Measurements from ENCODE around the gene MRS2. TPM values are rescaled to one million over a fixed set of nuclear protein-coding genes. Genes with fewer than 3 reads are reported as not detected.
A peak's percentile ranks its signal among the peaks of the same experiment; 100 is the strongest.

MRS2 gene
- polyA plus RNA-seq, 1 of the 3 experiments (the other 2 are of a cell fraction) = 9.4 TPM

DNA sequence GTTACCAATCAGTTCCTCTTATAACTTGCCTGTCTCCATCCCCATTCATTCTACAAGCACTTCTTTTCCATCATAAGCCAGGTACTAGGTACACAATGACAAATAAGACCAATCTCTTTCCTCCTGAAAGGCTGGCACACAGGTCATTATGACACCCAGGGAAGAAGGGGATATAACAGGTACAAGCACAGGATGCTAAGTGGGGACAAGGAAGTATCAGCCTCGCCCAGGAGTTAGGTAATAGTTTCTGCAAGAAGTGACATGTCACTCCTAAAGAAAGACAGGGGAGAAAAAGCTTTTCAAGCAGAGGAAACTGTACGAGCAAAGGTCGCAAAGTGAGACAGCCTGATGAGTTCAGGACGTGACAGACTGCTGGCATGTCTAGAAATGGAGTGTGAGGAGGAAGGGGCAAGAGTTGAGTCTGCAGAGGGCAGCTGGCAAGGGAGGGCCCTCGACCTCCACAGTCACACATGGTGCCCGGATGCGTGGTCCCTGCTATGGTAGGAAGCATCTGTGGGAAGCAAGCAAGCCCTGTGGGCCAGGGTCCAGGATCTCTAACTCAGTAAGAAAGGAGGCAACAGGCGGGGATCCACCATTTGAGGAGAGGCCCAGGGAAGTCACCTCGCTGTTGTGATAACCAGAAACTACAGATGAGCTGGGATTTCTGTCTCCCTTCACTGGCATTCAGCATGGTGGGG lies 46.2 kb downstream of the MRS2 start:
- no peaks in the 10 kb centered on the region for H3F3A ChIP-seq (replicated peaks; ENCODE audit: insufficient read depth)
- 48% methylated on average over 8 of the region's 9 CpGs for WGBS (ENCODE audit: low lambda C conversion rate)
- DNase-seq = no peak
- H3K4me2 ChIP-seq = no peak overlapping the region
- no peak overlapping the region for H3K4me3 ChIP-seq (ENCODE audit: low read depth in 2 of 2, low read length in 1 of 2)
- no peaks in the 10 kb centered on the region for H4K20me1 ChIP-seq (ENCODE audit: insufficient read depth)
- no peaks in the 10 kb centered on the region for H3K27me3 ChIP-seq (ENCODE audit: insufficient read depth)
- no peak overlapping the region for H3K9ac ChIP-seq
- no peak overlapping the region for H3K27ac ChIP-seq (ENCODE audit: low read depth in 2 of 2, low read length in 1 of 2)
- CTCF ChIA-PET = interaction anchor here (1.5 kb wide), 1 partner anchor 18 kb away, joined by 5 read pairs; no protein-coding TSS in a partner anchor
- H3K9me3 ChIP-seq = no peaks in the 10 kb centered on the region
- peaks cover 0 to 4% of the 10 kb centered on the region in 2 experiments; a peak in 1 of 4 replicates for H3K4me1 ChIP-seq (ENCODE audit: control insufficient read depth in 1 of 2, insufficient read depth in 2 of 2, low read depth in 1 of 2, low read length in 1 of 2)
- POLR2A ChIA-PET = no interaction called here
- H3K36me3 ChIP-seq (replicated peaks in 1 of 2; ENCODE audit: control insufficient read depth in 1 of 2, insufficient read depth in 2 of 2, low read length in 1 of 2) = no peaks in the 10 kb centered on the region
- no peak overlapping the region for H2AFZ ChIP-seq (ENCODE audit: low read depth)
- no peaks in the 10 kb centered on the region for H3K9me2 ChIP-seq
- H3K79me2 ChIP-seq (ENCODE audit: insufficient read depth) = no peaks in the 10 kb centered on the region
- TF ChIP-seq, protein P1, sequence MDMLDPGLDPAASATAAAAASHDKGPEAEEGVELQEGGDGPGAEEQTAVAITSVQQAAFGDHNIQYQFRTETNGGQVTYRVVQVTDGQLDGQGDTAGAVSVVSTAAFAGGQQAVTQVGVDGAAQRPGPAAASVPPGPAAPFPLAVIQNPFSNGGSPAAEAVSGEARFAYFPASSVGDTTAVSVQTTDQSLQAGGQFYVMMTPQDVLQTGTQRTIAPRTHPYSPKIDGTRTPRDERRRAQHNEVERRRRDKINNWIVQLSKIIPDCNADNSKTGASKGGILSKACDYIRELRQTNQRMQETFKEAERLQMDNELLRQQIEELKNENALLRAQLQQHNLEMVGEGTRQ (IDR thresholded peaks at IDR 0.05; ENCODE audit: borderline replicate concordance, low read depth, low read length) = no peak
- no peak for TF ChIP-seq NRF1 (IDR thresholded peaks at IDR 0.05; ENCODE audit: low read depth, low read length)
- no peak for TF ChIP-seq JUND (IDR thresholded peaks at IDR 0.05)
- TF ChIP-seq YY1 (IDR thresholded peaks at IDR 0.05; ENCODE audit: low read depth) = no peak
- TF ChIP-seq GATA2 (CRISPR knock-in tag; IDR thresholded peaks at IDR 0.05) = no peak
- no peak for TF ChIP-seq TCF12 (IDR thresholded peaks at IDR 0.05)
- TF ChIP-seq RAD21 (IDR thresholded peaks at IDR 0.05; ENCODE audit: low read length) = no peak
- no peak for TF ChIP-seq ZBTB33 (IDR thresholded peaks at IDR 0.05; ENCODE audit: borderline replicate concordance, low read depth)
- TF ChIP-seq SMC3 (IDR thresholded peaks at IDR 0.05; ENCODE audit: low read depth, low read length) = no peak
- TF ChIP-seq USF1 (IDR thresholded peaks at IDR 0.05; ENCODE audit: borderline replicate concordance, low read depth) = no peak
- no peak for TF ChIP-seq POLR2AphosphoS5 (IDR thresholded peaks at IDR 0.05; ENCODE audit: low read depth, low read length)
- no peak for TF ChIP-seq FOXJ3 (CRISPR knock-in tag; IDR thresholded peaks at IDR 0.05)

DNA sequence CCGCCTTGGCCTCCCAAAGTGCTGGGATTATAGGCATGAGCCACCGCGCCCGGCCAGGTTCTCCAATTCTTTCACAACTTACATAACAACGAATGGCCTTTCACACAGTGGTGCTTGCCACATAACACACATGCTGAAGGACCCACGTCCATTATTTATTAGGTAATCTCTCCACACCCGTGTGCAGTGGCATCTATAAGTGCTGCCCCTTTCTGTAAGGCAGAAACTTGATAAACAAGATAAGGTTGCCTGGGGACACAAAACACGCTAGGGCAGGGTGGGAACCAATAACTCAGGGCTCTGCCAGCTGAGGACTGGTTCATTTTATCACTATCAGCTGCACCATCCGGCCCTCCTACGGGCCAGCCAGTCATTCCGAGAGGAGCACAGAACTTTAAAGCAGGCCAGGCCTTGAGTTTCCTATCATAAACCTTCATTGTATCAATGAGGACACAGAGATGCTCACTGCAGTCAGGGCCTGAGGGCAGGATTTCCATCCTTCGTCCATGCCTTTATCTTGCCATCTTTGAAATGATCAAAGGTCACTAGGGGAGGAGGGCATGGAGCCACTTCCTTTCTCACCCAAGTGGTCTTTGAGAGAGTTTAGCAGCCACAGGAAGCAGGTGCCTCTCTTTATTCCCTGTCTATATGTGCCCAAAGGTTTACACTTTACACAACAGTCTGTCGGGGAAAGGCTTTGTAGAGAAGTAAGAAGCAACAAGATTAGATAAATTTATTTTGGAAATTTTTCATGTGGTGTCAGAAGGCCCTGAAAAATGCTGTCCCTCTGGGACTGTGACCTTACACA lies 49.0 kb downstream of the MRS2 start:
- Histone ChIP-seq H3K9me2 (no peaks in the 10 kb centered on the region), H4K20me1 (ENCODE audit: insufficient read depth) (no peaks in the 10 kb centered on the region), H2AFZ (ENCODE audit: low read depth) (no peak overlapping the region), H3K4me1 (ENCODE audit: control insufficient read depth in 1 of 2, insufficient read depth in 2 of 2, low read depth in 1 of 2, low read length in 1 of 2) (peaks cover 0 to 4% of the 10 kb centered on the region in 2 experiments; a peak in 1 of 4 replicates), H3K79me2 (ENCODE audit: insufficient read depth) (no peaks in the 10 kb centered on the region), H3K27me3 (ENCODE audit: insufficient read depth) (no peaks in the 10 kb centered on the region), H3K27ac (ENCODE audit: low read depth in 2 of 2, low read length in 1 of 2) (no peak overlapping the region), H3F3A (replicated peaks; ENCODE audit: insufficient read depth) (no peaks in the 10 kb centered on the region), H3K9ac (no peak overlapping the region), H3K4me3 (ENCODE audit: low read depth in 2 of 2, low read length in 1 of 2) (no peak overlapping the region), H3K4me2 (no peak overlapping the region), H3K9me3 (no peaks in the 10 kb centered on the region), H3K36me3 (replicated peaks in 1 of 2; ENCODE audit: control insufficient read depth in 1 of 2, insufficient read depth in 2 of 2, low read length in 1 of 2) (no peaks in the 10 kb centered on the region)
- peak; percentile 64 for DNase-seq
- ChIA-PET CTCF (no interaction called here), POLR2A (no interaction called here)
- WGBS (ENCODE audit: low lambda C conversion rate) = 68% methylated on average over 13 of the region's 13 CpGs
- TF ChIP-seq USF1 (IDR thresholded peaks at IDR 0.05; ENCODE audit: borderline replicate concordance, low read depth) (no peak), NRF1 (IDR thresholded peaks at IDR 0.05; ENCODE audit: low read depth, low read length) (no peak), EP300 (IDR thresholded peaks at IDR 0.05; ENCODE audit: borderline replicate concordance in 1 of 2, low read depth in 1 of 2, low read length in 1 of 2) (no peak), TCF12 (IDR thresholded peaks at IDR 0.05) (no peak), POLR2AphosphoS5 (IDR thresholded peaks at IDR 0.05; ENCODE audit: low read depth, low read length) (no peak), RXRA (IDR thresholded peaks at IDR 0.05; ENCODE audit: borderline replicate concordance, low read depth) (no peak), FOXM1 (IDR thresholded peaks at IDR 0.05; ENCODE audit: low read depth) (no peak), MAX (IDR thresholded peaks at IDR 0.05; ENCODE audit: low read depth) (no peak), REST (IDR thresholded peaks at IDR 0.05; ENCODE audit: low read depth, low read length) (no peak)

Measured in SK-N-SH (cell line).